Measurements from ENCODE around the gene MATK. TPM values are rescaled to one million over a fixed set of nuclear protein-coding genes. Genes with fewer than 3 reads are reported as not detected.
"Not testable (repeated sequence)": the region's sequence is repeated elsewhere in the genome, so short reads cannot be mapped to it uniquely, and the experiment has no call there.

Gene MATK
- total RNA-seq, 2 donors from 2014 or later = 15.5 to 19.2 TPM

GRCh38 chr19:3757705-3758104, 28.5 kb downstream of the MATK start:
- H3K27me3 Mint-ChIP-seq (ENCODE audit: low read depth); H3K27ac Mint-ChIP-seq; DNase-seq; H3K9me3 Mint-ChIP-seq; H3K4me3 Mint-ChIP-seq; ATAC-seq (replicated peaks in 1 of 2); H3K36me3 Mint-ChIP-seq (ENCODE audit: insufficient read depth in 2 of 2): not testable (repeated sequence)
- H3K4me1 Mint-ChIP-seq (ENCODE audit: low read depth) = peaks cover 44% of the 10 kb centered on the region

DNA sequence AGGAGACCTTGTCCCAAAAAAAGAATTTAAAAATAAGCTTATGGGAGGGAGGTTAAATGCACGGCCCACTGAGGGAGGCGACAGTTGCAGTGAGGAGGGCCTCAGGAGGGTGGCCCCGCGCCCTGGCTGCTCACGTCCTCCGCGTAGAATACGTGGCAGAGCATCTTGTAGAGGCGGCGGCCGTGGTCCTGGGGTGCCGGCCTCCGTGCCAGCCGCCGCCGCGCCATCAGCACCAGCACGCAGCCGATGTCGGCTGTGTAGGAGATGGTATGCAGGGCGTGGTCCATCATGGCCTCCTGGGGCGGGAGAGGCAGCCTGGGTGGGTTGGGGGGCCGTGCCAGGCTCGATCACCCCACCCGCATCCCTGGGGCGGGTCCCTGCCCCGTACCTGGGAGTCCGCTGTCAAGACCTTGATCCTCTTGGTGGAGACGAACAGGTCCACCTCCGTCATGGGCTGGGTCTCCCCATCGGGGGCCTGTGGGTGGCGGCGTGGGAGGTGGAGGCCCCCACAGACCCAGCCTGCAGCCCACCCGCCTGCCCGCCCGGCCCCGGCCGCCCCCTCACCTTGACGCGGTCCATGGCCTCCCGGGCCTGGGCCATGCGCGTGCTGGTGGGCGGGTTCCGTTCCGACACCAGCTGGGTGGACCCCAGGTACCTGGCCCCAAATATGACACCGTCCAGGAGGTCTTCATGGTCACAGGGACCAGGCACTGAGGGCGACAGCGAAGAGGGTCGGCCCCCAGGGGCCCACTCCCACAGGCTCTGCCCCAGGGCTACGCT, 32.4 kb downstream of the MATK start:
- DNase-seq = no peak
- no peak overlapping the region for H3K27ac Mint-ChIP-seq
- no peak overlapping the region for H3K4me3 Mint-ChIP-seq
- H3K4me1 Mint-ChIP-seq (ENCODE audit: low read depth) = peaks cover 7% of the 10 kb centered on the region
- H3K27me3 Mint-ChIP-seq (ENCODE audit: low read depth) = no peaks in the 10 kb centered on the region
- no peak for ATAC-seq (replicated peaks in 1 of 2)
- H3K36me3 Mint-ChIP-seq (ENCODE audit: insufficient read depth in 2 of 2) = peaks cover 0 to 16% of the 10 kb centered on the region in 2 donors
- H3K9me3 Mint-ChIP-seq = no peaks in the 10 kb centered on the region

GRCh38 chr19:3752492-3752891, 33.7 kb downstream of the MATK start:
- no peaks in the 10 kb centered on the region for H3K27me3 Mint-ChIP-seq (ENCODE audit: low read depth)
- no peaks in the 10 kb centered on the region for H3K9me3 Mint-ChIP-seq
- no peak overlapping the region for H3K4me3 Mint-ChIP-seq
- peaks cover 6% of the 10 kb centered on the region for H3K4me1 Mint-ChIP-seq (ENCODE audit: low read depth)
- ATAC-seq (replicated peaks in 1 of 2) = no peak
- H3K27ac Mint-ChIP-seq = no peak overlapping the region
- H3K36me3 Mint-ChIP-seq (ENCODE audit: insufficient read depth in 2 of 2) = peaks cover 0 to 16% of the 10 kb centered on the region in 2 donors
- no peak for DNase-seq

GRCh38 chr19:3751236-3751635, 34.9 kb downstream of the MATK start:
- Mint-ChIP-seq H3K4me3 (no peak overlapping the region), H3K36me3 (ENCODE audit: insufficient read depth in 2 of 2) (peaks cover 0 to 16% of the 10 kb centered on the region in 2 donors)
- no peak for ATAC-seq (replicated peaks in 1 of 2)

DNA sequence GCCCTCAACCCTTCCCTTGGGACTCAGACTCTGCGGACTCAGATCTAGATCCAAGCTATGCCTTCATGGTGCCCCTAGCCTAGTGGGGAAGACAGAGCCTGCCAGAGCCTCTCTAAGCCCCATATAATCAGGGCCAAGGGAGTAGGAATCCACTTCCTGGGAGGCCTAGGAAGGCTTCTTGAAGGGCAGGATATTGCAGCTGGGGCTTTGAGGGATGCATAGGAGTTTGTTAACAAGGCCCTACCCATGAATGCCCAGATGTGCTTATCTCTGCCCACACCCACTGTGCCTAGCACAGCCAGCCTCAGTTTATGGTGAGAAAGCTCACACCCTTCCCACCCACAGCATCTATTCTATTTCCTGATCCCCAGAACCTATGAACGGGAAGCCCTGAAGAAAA, 36.0 kb downstream of the MATK start:
- no peak for DNase-seq
- no peak overlapping the region for H3K27ac Mint-ChIP-seq
- peaks cover 0 to 16% of the 10 kb centered on the region in 2 donors for H3K36me3 Mint-ChIP-seq (ENCODE audit: insufficient read depth in 2 of 2)
- no peak for ATAC-seq (replicated peaks in 1 of 2)
- no peak overlapping the region for H3K4me3 Mint-ChIP-seq
- no peaks in the 10 kb centered on the region for H3K9me3 Mint-ChIP-seq
- H3K4me1 Mint-ChIP-seq (ENCODE audit: low read depth) = peaks cover 5% of the 10 kb centered on the region
- H3K27me3 Mint-ChIP-seq (ENCODE audit: low read depth) = no peaks in the 10 kb centered on the region

More at GRCh38 chr19:3751236-3751635, 34.9 kb downstream of the MATK start:
- Mint-ChIP-seq H3K4me1 (ENCODE audit: low read depth) (peaks cover 6% of the 10 kb centered on the region), H3K27ac (no peak overlapping the region), H3K27me3 (ENCODE audit: low read depth) (no peaks in the 10 kb centered on the region), H3K9me3 (no peaks in the 10 kb centered on the region)
- DNase-seq = no peak

GRCh38 chr19:3748965-3749364, 37.2 kb downstream of the MATK start:
- Mint-ChIP-seq H3K4me3 (no peak overlapping the region), H3K9me3 (no peaks in the 10 kb centered on the region), H3K4me1 (ENCODE audit: low read depth) (no peaks in the 10 kb centered on the region), H3K27ac (no peak overlapping the region), H3K27me3 (ENCODE audit: low read depth) (no peaks in the 10 kb centered on the region), H3K36me3 (ENCODE audit: insufficient read depth in 2 of 2) (peaks cover 0 to 12% of the 10 kb centered on the region in 2 donors)
- DNase-seq (no peak), ATAC-seq (replicated peaks in 1 of 2) (no peak)

GRCh38 chr19:3746371-3747056, 39.7 kb downstream of the MATK start:
- DNase-seq (no peak), ATAC-seq (replicated peaks in 1 of 2) (no peak)
- Mint-ChIP-seq H3K27me3 (ENCODE audit: low read depth) (no peaks in the 10 kb centered on the region), H3K9me3 (no peaks in the 10 kb centered on the region), H3K36me3 (ENCODE audit: insufficient read depth in 2 of 2) (peaks cover 0 to 12% of the 10 kb centered on the region in 2 donors), H3K4me3 (no peak overlapping the region), H3K4me1 (ENCODE audit: low read depth) (no peaks in the 10 kb centered on the region), H3K27ac (no peak overlapping the region)

GRCh38 chr19:3745363-3746045, 40.7 kb downstream of the MATK start:
- Mint-ChIP-seq H3K4me1 (ENCODE audit: low read depth) (no peaks in the 10 kb centered on the region), H3K27me3 (ENCODE audit: low read depth) (no peaks in the 10 kb centered on the region), H3K27ac (no peak overlapping the region), H3K9me3 (no peaks in the 10 kb centered on the region), H3K36me3 (ENCODE audit: insufficient read depth in 2 of 2) (peaks cover 0 to 9% of the 10 kb centered on the region in 2 donors), H3K4me3 (no peak overlapping the region)
- ATAC-seq (replicated peaks in 1 of 2) (no peak), DNase-seq (no peak)

DNA sequence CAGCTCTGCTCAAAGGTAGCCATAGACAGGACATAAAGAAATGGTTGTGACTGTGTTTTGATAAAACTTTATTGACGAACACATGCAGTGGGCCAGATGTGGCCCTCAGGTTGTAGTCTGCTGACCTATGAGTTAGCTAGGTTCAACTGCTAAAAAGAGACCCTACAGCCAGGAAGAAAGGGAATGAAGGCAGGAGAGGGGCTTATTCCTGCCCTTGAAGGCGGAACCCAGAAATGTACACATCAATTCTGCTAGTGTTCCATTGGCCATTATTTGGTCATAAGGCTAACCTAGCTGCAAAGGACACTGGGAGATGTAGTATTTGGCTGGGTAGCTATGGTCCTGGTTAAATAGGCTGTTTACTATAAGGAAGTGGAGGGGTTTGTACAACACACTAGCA, 42.7 kb downstream of the MATK start:
- Mint-ChIP-seq H3K4me1 (ENCODE audit: low read depth) (peaks cover 6% of the 10 kb centered on the region), H3K36me3 (ENCODE audit: insufficient read depth in 2 of 2) (no peaks in the 10 kb centered on the region), H3K27me3 (ENCODE audit: low read depth) (no peaks in the 10 kb centered on the region), H3K4me3 (no peak overlapping the region), H3K27ac (no peak overlapping the region), H3K9me3 (no peaks in the 10 kb centered on the region)
- ATAC-seq (replicated peaks in 1 of 2) (no peak), DNase-seq (no peak)

GRCh38 chr19:3740431-3740830, 45.8 kb downstream of the MATK start:
- Mint-ChIP-seq H3K4me3 (no peak overlapping the region), H3K27ac (no peak overlapping the region), H3K36me3 (ENCODE audit: insufficient read depth in 2 of 2) (no peaks in the 10 kb centered on the region), H3K4me1 (ENCODE audit: low read depth) (peaks cover 6% of the 10 kb centered on the region), H3K27me3 (ENCODE audit: low read depth) (no peaks in the 10 kb centered on the region), H3K9me3 (no peaks in the 10 kb centered on the region)
- no peak for ATAC-seq (replicated peaks in 1 of 2)
- no peak for DNase-seq

DNA sequence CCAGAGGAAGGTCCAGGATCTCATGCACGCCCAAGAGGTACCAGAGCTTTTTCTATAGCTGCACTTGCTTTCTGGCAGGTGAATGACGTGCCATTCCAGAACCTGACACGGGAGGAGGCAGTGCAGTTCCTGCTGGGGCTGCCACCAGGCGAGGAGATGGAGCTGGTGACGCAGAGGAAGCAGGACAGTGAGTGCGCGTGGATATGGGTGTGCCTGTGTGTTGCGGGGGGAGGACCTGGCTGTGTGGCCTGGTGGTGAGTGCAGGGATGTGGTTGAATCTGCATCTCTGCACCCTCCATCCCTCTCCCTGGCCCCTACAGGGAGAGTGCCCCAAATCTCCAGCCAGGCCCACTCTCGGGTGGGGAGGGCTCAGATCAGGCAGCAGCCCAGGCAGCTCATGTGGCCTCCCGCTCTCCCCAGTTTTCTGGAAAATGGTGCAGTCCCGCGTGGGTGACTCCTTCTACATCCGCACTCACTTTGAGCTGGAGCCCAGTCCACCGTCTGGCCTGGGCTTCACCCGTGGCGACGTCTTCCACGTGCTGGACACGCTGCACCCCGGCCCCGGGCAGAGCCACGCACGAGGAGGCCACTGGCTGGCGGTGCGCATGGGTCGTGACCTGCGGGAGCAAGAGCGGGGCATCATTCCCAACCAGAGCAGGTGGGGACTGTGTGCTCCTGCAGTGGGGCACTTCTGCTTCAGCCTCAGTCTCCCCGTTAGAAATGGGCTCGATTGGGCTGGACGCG, 47.5 kb downstream of the MATK start:
- Mint-ChIP-seq H3K27me3 (ENCODE audit: low read depth) (no peaks in the 10 kb centered on the region), H3K36me3 (ENCODE audit: insufficient read depth in 2 of 2) (no peaks in the 10 kb centered on the region), H3K4me3 (no peak overlapping the region), H3K9me3 (no peaks in the 10 kb centered on the region), H3K27ac (no peak overlapping the region), H3K4me1 (ENCODE audit: low read depth) (peaks cover 6% of the 10 kb centered on the region)
- DNase-seq (no peak), ATAC-seq (replicated peaks in 1 of 2) (no peak)

DNA sequence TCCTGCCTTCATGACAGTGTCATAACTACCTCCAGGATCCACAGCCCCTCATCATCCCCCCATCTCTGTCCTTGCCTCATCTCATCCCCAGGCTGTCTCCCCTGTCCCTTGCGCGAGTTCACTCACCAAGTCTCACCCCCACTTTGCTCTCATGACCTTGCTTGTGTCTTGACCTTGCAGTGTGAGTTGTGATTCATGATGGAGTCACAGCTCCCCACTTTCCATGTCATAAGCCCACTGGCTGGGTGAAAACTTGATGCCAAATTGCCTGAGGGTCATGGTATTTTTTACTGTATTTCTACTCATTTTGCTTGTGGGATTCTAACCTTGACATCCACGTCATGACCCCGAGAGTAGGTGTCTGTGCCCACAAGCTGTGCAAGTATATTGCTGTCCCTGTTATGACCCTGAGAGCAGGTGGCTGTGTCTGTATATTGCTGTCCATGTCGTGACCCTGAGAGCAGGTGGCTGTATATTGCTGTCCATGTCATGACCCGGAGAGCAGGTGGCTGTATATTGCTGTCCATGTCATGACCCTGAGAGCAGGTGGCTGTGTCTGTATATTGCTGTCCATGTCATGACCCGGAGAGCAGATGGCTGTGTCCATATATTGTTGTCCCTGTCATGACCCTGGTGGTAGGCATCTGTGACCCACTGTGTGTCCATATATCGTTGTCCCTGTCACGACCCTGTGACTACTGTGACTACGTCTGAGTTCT, 48.5 kb downstream of the MATK start:
- DNase-seq = no peak
- H3K36me3 Mint-ChIP-seq (ENCODE audit: insufficient read depth in 2 of 2) = no peaks in the 10 kb centered on the region
- H3K27ac Mint-ChIP-seq = no peak overlapping the region
- no peak for ATAC-seq (replicated peaks in 1 of 2)
- no peak overlapping the region for H3K4me3 Mint-ChIP-seq
- no peaks in the 10 kb centered on the region for H3K9me3 Mint-ChIP-seq
- H3K4me1 Mint-ChIP-seq (ENCODE audit: low read depth) = peaks cover 6% of the 10 kb centered on the region
- H3K27me3 Mint-ChIP-seq (ENCODE audit: low read depth) = no peaks in the 10 kb centered on the region
